ENCODE measurements around the gene NPS. TPM values are rescaled to one million over a fixed set of nuclear protein-coding genes. Genes with fewer than 3 reads are reported as not detected.

Gene NPS
- total RNA-seq, 6 experiments from 2014 or later: not detected

DNA sequence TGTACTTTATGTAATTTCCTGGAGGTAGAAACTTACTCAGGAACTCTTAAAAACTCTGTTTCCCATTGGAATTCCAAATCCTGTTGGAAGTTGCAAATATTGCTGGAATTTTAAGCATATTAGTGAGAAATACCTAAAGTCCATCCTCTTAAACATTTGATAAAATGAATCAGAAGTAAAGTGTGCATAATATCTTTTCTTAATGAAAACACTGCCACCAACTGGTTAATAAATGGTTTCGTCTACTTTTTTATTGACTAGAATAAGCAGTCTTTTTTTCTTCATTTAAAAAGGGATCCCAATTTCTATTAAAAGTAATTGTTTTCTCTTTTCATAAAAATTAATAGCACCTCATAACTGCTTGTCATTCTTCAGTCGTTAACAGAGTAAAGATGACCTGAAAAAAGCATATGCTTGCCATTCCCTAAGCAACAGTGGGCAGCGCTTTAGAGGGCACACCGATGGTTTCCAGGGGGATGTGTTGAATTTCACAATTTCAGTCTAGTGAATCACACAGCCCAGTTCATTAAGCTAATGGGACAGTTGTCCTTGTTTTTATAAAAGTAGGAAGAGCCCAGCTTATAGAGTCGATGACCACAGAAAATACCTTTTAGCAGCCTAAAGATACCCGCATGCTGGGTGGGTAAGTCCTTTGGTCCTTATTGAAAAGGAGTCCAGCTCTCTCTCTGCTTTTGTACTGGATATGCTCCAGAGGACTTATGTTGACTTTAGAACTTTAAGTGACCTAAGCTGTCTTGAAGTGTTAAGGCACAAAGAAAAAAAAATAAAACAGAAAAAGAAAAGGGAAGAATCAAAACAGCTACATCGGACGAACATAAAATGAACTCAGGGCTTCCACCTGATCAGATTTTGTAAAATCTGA lies 28.5 kb downstream of the NPS start:
- WGBS (ENCODE audit: insufficient coverage, low coverage, low lambda C conversion rate, missing lambda C conversion rate): 57% methylated on average over 8 of the region's 8 CpGs
- Histone ChIP-seq H3K27me3 (no peaks in the 10 kb centered on the region), H3K27ac (no peak overlapping the region), H3K4me3 (no peak overlapping the region), H3K4me1 (no peaks in the 10 kb centered on the region), H3K9me3 (no peaks in the 10 kb centered on the region), H3K36me3 (no peaks in the 10 kb centered on the region)
- TF ChIP-seq, protein P1, sequence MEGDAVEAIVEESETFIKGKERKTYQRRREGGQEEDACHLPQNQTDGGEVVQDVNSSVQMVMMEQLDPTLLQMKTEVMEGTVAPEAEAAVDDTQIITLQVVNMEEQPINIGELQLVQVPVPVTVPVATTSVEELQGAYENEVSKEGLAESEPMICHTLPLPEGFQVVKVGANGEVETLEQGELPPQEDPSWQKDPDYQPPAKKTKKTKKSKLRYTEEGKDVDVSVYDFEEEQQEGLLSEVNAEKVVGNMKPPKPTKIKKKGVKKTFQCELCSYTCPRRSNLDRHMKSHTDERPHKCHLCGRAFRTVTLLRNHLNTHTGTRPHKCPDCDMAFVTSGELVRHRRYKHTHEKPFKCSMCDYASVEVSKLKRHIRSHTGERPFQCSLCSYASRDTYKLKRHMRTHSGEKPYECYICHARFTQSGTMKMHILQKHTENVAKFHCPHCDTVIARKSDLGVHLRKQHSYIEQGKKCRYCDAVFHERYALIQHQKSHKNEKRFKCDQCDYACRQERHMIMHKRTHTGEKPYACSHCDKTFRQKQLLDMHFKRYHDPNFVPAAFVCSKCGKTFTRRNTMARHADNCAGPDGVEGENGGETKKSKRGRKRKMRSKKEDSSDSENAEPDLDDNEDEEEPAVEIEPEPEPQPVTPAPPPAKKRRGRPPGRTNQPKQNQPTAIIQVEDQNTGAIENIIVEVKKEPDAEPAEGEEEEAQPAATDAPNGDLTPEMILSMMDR (IDR thresholded peaks at IDR 0.05): peak in 2 of 4 donors; percentile 16 to 24
- TF ChIP-seq POLR2A (IDR thresholded peaks at IDR 0.05): no peak
- ATAC-seq (no peak), DNase-seq (no peak)
- intact Hi-C loops (cut with DNase I): no loop called here

DNA sequence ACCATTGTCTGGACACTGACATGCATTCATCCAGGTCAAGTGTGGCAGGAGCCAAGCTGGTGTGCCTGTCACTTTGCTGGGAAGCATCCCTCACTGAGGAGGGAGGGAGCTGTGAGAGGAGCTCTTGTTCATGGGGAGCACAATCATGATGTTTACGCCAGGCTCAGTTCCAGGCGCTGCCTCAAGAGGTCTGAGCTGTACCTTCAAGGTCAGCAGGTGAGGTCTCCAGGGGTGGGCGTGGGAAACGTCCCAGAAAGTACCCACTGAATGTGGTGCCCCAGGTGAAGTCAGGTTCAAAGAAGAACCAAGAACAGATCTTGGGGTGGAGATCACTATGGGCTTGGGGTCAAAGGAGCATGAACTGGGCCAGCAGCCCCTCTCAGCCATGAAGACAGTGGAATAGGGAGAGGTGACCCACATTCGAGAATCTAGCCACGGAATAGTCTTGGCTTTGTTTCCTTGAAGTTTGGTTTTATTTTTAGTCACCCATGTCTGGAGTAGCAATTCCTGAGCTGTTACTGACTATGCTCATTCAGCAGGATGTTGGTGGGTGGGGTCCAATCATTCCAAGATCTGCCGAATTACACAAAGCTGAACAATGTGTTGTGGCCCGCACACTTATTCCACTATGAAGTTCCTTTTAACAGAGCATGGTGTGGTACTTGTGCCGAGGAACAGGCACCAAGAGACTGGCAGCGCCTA lies 29.3 kb downstream of the NPS start:
- no peak overlapping the region for H3K27ac ChIP-seq
- peak in 1 of 4 donors; percentile 38 for ATAC-seq
- intact Hi-C loops (cut with DNase I): no loop called here
- no peak for TF ChIP-seq POLR2A (IDR thresholded peaks at IDR 0.05)
- TF ChIP-seq, protein P1 (IDR thresholded peaks at IDR 0.05): no peak
- 45% methylated on average over 5 of the region's 10 CpGs for WGBS (ENCODE audit: insufficient coverage, low coverage, low lambda C conversion rate, missing lambda C conversion rate)
- no peaks in the 10 kb centered on the region for H3K4me1 ChIP-seq
- no peaks in the 10 kb centered on the region for H3K36me3 ChIP-seq
- H3K9me3 ChIP-seq: no peaks in the 10 kb centered on the region
- no peak for DNase-seq
- H3K27me3 ChIP-seq: no peaks in the 10 kb centered on the region
- no peak overlapping the region for H3K4me3 ChIP-seq

DNA sequence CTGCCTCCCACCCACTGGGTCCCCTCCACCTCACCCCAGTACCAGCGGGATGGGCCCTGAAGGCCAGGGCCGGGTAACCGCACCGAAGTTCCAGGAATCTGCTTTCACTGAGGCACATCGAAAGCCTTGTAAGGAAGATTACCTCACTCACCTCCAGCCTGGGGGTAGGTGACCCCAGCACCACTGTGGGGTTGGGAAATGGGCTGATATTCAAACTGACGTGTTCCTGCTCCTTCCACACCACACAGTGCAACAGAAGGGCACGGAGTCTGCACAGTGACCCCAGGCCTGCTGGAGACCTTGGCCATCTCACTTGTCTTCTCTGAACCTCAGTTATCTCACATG lies 29.8 kb downstream of the NPS start:
- Histone ChIP-seq H3K27me3 (no peaks in the 10 kb centered on the region), H3K4me3 (no peak overlapping the region), H3K9me3 (no peaks in the 10 kb centered on the region), H3K27ac (no peak overlapping the region), H3K36me3 (no peaks in the 10 kb centered on the region), H3K4me1 (no peaks in the 10 kb centered on the region)
- DNase-seq (no peak), ATAC-seq (no peak)
- 0% methylated on average over 1 of the region's 7 CpGs for WGBS (ENCODE audit: insufficient coverage, low coverage, low lambda C conversion rate, missing lambda C conversion rate)
- intact Hi-C loops (cut with DNase I): no loop called here
- no peak for TF ChIP-seq POLR2A (IDR thresholded peaks at IDR 0.05)
- TF ChIP-seq, protein P1 (IDR thresholded peaks at IDR 0.05): no peak

DNA sequence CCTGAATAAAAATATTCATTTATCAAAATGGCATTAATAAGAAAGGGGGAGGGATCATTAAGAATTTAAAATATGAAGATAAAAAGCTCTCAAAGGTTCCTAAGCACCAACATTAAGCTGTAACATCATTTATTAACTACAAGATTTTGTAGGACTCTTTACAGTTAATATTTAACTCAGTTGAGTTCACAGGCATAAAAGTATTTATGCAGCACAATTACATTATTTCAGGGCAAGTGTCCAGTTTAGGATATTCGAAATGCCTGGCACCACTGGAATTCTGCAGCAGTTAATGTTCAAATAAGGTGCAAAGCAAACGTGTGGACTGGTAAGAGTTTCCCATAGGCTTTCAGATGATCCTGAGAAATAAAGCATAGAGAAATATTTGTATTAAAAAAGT lies 30.5 kb downstream of the NPS start:
- H3K36me3 ChIP-seq: no peaks in the 10 kb centered on the region

More for the DNA sequence above, 30.5 kb downstream of the NPS start:
- no peaks in the 10 kb centered on the region for H3K27me3 ChIP-seq
- 18% methylated on average over 2 of the region's 2 CpGs for WGBS (ENCODE audit: insufficient coverage, low coverage, low lambda C conversion rate, missing lambda C conversion rate)
- H3K4me1 ChIP-seq: no peaks in the 10 kb centered on the region
- no peak for ATAC-seq
- no peak for DNase-seq
- intact Hi-C loops (cut with DNase I): no loop called here
- no peaks in the 10 kb centered on the region for H3K9me3 ChIP-seq
- no peak overlapping the region for H3K27ac ChIP-seq
- H3K4me3 ChIP-seq: no peak overlapping the region
- TF ChIP-seq POLR2A (IDR thresholded peaks at IDR 0.05): no peak
- TF ChIP-seq, protein P1 (IDR thresholded peaks at IDR 0.05): no peak
